NK-92 (cell line): Measurements from ENCODE around the gene TMEM26.
"Not testable (repeated sequence)": the region's sequence is repeated elsewhere in the genome, so short reads cannot be mapped to it uniquely, and the experiment has no call there.

Source experiments
- DNase-seq: peaks from one replicate; lab custom pipeline; 2025; ENCODE audit not compliant: unreplicated experiment; lab: John Stamatoyannopoulos, UW

Gene TMEM26

GRCh38 chr10:61406242-61406641 is 46.9 kb downstream of the TMEM26 start:
- no peak for DNase-seq

- no peak for DNase-seq
These were observed 48.4 kb downstream of the TMEM26 start for GRCh38 chr10:61404751-61405150.

DNA sequence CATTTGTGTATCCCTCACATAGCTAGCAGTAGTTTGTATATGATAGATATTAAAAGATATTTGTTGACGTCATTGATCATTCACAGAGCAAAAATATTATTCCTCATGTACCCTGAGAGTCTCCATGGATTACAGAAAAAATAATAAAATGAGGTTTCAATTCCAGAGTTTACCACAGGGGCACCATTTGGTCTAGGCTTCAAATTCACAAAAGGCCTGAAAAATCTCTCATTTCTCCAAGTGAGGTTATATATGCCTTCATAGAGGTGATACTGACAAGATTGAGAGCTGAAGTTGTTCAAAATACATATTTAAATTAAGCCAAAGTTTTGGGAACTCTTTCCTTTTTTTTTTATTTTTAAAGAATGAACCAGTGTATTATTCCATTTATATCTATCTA is 52.7 kb downstream of the TMEM26 start:
- no peak for DNase-seq

GRCh38 chr10:61399406-61399805 is 53.8 kb downstream of the TMEM26 start:
- DNase-seq: no peak

- DNase-seq: no peak
These were observed 54.6 kb downstream of the TMEM26 start for GRCh38 chr10:61398366-61399129.

- DNase-seq: no peak
These were observed 55.8 kb downstream of the TMEM26 start for GRCh38 chr10:61397175-61397986.

DNA sequence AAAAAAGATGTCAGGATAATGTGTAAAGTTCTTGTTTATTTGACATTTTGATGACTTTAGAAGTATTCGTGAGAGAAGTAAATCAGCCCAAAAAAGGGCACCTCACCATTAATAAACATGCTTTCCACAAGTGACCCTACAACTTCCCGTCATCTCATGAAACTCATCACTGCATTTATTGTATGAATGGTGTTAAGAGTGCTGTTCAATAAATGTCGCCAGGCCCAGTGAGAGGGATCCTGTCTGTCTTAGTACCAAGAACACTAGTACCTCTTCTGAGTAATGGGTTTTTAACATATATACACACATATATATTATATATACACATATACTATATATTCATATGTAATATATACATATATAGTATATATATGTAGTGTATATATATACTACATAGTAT is 61.9 kb downstream of the TMEM26 start:
- DNase-seq: no peak

- no peak for DNase-seq
These were observed 62.3 kb downstream of the TMEM26 start for GRCh38 chr10:61390851-61391250.

DNA sequence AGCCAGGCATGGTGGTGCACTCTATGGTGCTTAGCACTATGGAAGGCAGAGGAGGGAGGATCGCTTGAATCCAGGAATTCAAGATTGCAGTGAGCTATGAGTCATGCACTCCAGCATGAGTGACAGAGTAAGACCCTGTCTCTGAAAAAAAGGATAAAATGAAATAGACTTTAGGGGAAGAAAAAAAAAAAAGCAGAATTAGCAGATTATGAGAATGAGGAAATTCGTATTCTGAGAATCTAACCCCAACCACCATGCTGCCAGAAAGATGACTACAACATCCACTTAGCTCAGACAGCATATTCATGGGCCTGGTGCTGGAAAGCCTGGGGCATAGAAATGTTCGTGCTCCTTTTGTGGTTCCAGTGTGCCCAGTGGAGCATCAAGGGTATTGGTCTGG is 63.3 kb downstream of the TMEM26 start:
- no peak for DNase-seq

GRCh38 chr10:61388986-61389385 is 64.2 kb downstream of the TMEM26 start:
- DNase-seq: not testable (repeated sequence)

GRCh38 chr10:61385231-61386001 is 67.8 kb downstream of the TMEM26 start:
- DNase-seq: no peak

GRCh38 chr10:61381153-61381552 is 72.0 kb downstream of the TMEM26 start:
- DNase-seq: not testable (repeated sequence)

DNA sequence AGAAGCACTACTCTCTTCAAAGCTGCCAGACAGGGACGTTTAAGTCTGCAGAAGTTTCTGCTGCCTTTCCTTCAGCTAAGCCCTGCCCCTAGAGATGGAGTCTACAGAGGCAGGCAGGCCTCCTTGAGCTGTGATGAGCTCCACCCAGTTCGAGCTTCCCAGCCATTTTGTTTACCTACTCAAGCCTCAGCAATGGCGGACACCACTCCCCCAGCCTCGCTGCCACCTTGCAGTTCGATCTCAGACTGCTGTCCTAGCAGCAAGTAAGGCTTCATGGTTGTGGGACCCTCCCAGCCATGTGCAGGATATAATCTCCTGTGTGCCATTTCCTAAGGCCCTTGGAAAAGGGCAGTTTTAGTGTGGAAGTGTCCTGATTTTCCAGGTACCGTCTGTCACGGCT is 74.3 kb downstream of the TMEM26 start:
- no peak for DNase-seq

DNA sequence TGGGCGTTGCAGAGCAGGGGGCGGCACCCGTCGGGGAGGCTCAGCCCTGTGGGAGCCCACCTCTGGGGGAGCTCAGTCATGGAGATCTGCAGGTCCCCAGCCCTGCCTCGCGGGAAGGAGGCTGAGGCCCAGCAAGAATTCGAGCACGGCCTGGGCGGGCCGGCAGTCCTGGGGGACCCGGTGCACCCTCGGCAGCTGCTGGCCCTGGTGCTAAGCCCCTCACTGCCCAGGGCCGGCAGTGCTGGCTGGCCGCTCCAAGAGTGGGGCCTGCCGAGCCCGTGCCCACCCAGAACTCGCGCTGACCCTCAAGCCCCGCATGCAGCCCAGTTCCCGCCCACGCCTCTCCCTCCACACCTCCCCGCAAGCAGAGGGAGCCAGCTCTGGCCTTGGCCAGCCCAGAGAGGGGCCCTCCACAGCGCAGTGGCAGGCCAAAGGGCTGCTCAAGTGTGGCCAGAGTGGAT is 76.2 kb downstream of the TMEM26 start:
- DNase-seq: no peak

DNA sequence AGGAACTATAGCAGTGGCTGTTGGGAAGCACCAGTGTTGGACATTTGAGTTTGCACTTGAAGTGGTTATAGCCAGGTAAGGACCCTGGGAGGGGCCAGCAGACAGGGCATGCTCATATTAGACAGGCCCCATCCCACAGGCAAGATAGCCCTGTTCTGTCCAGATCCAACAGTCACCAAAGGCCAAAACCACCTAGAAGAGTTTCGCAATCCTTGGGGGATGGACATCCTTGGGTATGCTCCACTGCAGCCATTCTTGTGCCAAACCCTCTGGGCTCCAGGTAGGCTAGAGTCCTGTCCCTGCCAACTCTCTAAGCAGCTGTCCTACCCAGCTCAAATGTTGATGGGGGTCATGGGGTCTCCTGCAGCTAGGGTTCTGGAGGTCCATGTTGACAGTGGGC is 76.8 kb downstream of the TMEM26 start:
- no peak for DNase-seq

DNA sequence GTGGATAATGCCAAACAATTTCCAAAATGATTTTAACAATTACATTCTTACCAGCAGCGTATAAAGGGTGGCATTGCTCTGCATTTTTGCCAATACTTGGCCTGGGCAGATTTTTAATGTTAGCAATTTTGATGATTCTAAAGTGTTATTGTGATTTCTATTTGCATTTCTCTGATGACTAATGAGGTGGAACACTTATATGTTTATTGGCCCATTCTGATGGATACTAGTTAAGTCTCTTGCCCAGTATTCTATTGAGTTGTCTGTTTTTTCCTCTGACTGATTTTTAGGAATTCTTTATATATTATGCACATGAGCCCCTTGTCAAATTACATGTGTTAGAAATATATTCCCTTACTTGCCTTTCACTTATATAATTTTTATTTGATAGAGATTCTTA is 86.8 kb downstream of the TMEM26 start:
- no peak for DNase-seq

DNA sequence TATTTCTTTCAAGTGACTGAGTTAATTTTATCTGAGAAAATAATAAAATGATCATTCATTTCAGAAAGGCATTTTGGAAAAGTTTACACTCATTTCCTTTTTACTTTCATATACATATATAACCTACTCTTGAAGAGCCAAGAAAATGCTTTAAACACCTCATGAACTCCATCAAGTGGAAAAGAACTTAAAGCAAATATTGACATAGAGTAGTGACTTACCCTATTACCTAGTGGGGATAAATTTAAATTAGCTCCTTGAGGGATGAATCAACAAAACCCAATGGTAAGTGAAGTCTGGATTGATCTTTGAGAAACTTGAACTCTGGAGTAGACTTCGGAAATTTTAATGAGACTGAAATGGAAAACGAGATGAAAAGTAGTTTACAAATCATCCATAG is 88.6 kb downstream of the TMEM26 start:
- no peak for DNase-seq

GRCh38 chr10:61363006-61363405 is 90.2 kb downstream of the TMEM26 start:
- no peak for DNase-seq

DNA sequence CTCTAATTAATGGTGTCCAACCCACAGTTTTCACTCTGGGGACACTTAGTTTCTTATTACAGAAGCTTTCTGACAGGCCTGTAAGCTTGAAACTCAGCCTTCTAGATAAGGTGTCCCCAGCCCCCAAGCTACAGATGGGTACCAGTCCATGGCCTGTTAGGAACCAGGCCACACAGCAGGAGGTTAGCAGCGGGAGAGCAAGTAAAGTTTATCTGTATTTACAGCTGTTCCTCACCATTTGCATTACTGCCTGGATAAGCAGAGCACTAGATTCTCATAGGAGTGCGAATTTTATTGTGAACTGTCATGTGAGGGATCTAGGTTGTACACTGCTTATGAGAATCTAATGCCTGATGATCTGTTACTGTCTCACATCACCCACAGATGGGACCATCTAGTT is 93.7 kb downstream of the TMEM26 start:
- no peak for DNase-seq

DNA sequence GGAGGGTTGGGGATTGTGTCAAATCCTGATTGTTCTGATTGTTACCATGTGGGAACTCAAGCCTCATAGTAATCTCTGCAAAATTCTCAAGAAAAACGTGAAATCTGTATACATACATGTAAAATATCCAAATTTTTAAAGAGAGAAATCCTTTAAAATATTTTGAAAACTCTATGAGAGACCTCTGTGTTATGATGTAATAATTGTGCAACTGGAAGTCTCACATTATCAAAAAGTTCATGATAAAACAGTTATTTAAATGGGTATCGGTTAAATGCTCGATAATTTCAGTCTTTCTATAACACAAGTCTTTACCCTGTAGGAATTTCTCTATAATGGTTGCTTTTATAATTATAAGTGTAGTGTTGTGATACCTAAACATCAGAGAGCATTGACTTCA is 95.5 kb downstream of the TMEM26 start:
- no peak for DNase-seq
